ENCODE data around the gene PHC1. TPM values are rescaled to one million over a fixed set of nuclear protein-coding genes. Genes with fewer than 3 reads are reported as not detected.
"Not testable (repeated sequence)": the region's sequence is repeated elsewhere in the genome, so short reads cannot be mapped to it uniquely, and the experiment has no call there.

The PHC1 gene
- total RNA-seq, 4 donors from 2014 or later: 51.7 to 71.2 (median 67.3) TPM

- intact Hi-C loops (cut with DNase I): no loop called here
- WGBS, 2 donors: 4% methylated on average over 19 to 22 of the region's 35 CpGs
These were observed 612 bp downstream of the PHC1 start for GRCh38 chr12:8914716-8915526.

GRCh38 chr12:8916154-8916553, 1.8 kb downstream of the PHC1 start:
- Histone ChIP-seq H3K36me3 (peaks cover 5 to 13% of the 10 kb centered on the region in 2 donors), H3K27ac (no peak overlapping the region), H3K4me3 (replicated peaks in 1 of 3) (no peak overlapping the region), H3K4me1 (peaks cover 16 to 19% of the 10 kb centered on the region in 2 donors), H3K27me3 (no peaks in the 10 kb centered on the region), H3K9me3 (no peaks in the 10 kb centered on the region)
- TF ChIP-seq POLR2A (IDR thresholded peaks at IDR 0.05) (no peak), CTCF (IDR thresholded peaks at IDR 0.05) (no peak)
- intact Hi-C loops (cut with DNase I): no loop called here
- DNase-seq: no peak

More at GRCh38 chr12:8914716-8915526, 612 bp downstream of the PHC1 start:
- no peaks in the 10 kb centered on the region for H3K9me3 ChIP-seq
- H3K27ac ChIP-seq: peak overlapping the region in 2 of 3 donors; percentile 16 to 88
- H3K4me3 ChIP-seq (replicated peaks in 1 of 3): peak overlapping the region; percentile 19 to 52 (median 38)
- peak; percentile 73 to 75 for DNase-seq
- H3K27me3 ChIP-seq: no peaks in the 10 kb centered on the region
- peaks cover 16 to 19% of the 10 kb centered on the region in 2 donors for H3K4me1 ChIP-seq
- H3K36me3 ChIP-seq: peaks cover 0 to 4% of the 10 kb centered on the region in 2 donors
- no peak for TF ChIP-seq CTCF (IDR thresholded peaks at IDR 0.05)
- no peak for TF ChIP-seq POLR2A (IDR thresholded peaks at IDR 0.05)

- H3K4me3 ChIP-seq (replicated peaks in 1 of 3): no peak overlapping the region
- no peak for TF ChIP-seq CTCF (IDR thresholded peaks at IDR 0.05)
- no peak for TF ChIP-seq POLR2A (IDR thresholded peaks at IDR 0.05)
- no peak overlapping the region for H3K27ac ChIP-seq
- no peaks in the 10 kb centered on the region for H3K9me3 ChIP-seq
- 83 to 85% methylated on average over 3 of the region's 3 CpGs for WGBS, 2 donors
- H3K27me3 ChIP-seq: no peaks in the 10 kb centered on the region
- H3K4me1 ChIP-seq: peaks cover 16 to 19% of the 10 kb centered on the region in 2 donors
- intact Hi-C loops (cut with DNase I): no loop called here
- peaks cover 13 to 21% of the 10 kb centered on the region in 2 donors for H3K36me3 ChIP-seq
- no peak for DNase-seq
These were observed 2.7 kb downstream of the PHC1 start for GRCh38 chr12:8917031-8917430.

- no peaks in the 10 kb centered on the region for H3K27me3 ChIP-seq
- peaks cover 13 to 28% of the 10 kb centered on the region in 2 donors for H3K36me3 ChIP-seq
- 50 to 63% methylated on average over 1 of the region's 1 CpG for WGBS, 2 donors
- intact Hi-C loops (cut with DNase I): no loop called here
- H3K4me3 ChIP-seq (replicated peaks in 1 of 3): no peak overlapping the region
- H3K9me3 ChIP-seq: no peaks in the 10 kb centered on the region
- DNase-seq: no peak
- TF ChIP-seq POLR2A (IDR thresholded peaks at IDR 0.05) (no peak), CTCF (IDR thresholded peaks at IDR 0.05) (no peak)
- no peak overlapping the region for H3K27ac ChIP-seq
- H3K4me1 ChIP-seq: peaks cover 16 to 19% of the 10 kb centered on the region in 2 donors
These were observed 3.4 kb downstream of the PHC1 start for GRCh38 chr12:8917751-8918150.

GRCh38 chr12:8919643-8920042, 5.3 kb downstream of the PHC1 start:
- H3K27ac ChIP-seq; H3K27me3 ChIP-seq; DNase-seq; H3K4me3 ChIP-seq (replicated peaks in 1 of 3); H3K4me1 ChIP-seq; H3K9me3 ChIP-seq; intact Hi-C loops (cut with DNase I): not testable (repeated sequence)
- H3K36me3 ChIP-seq: peaks cover 13 to 29% of the 10 kb centered on the region in 2 donors
- WGBS, 2 donors: 87 to 92% methylated on average over 2 to 4 of the region's 4 CpGs

Measured in thyroid gland (tissue), 4 donors.